Measurements from ENCODE around the gene ENPP6.
A peak's percentile ranks its signal among the peaks of the same experiment; 100 is the strongest.

The ENPP6 gene

GRCh38 chr4:184193556-184194525, 23.8 kb downstream of the ENPP6 start:
- DNase-seq (no peak), ATAC-seq (replicated peaks) (no peak)
- no peak overlapping the region for H3K27ac Mint-ChIP-seq
- no peak overlapping the region for H3K4me3 Mint-ChIP-seq
- H3K9me3 Mint-ChIP-seq, result no peaks in the 10 kb centered on the region
- H3K4me1 Mint-ChIP-seq (ENCODE audit: low read depth in 2 of 2), result peaks cover 0 to 1% of the 10 kb centered on the region in 2 donors
- peaks cover 3% of the 10 kb centered on the region for H3K36me3 Mint-ChIP-seq (ENCODE audit: insufficient read depth)
- H3K27me3 Mint-ChIP-seq, result peaks cover 25 to 29% of the 10 kb centered on the region in 2 donors

- no peak for DNase-seq
- ATAC-seq (replicated peaks), result no peak
- Mint-ChIP-seq H3K4me3 (no peak overlapping the region), H3K9me3 (no peaks in the 10 kb centered on the region), H3K4me1 (ENCODE audit: low read depth in 2 of 2) (peaks cover 0 to 1% of the 10 kb centered on the region in 2 donors), H3K27me3 (peaks cover 25 to 29% of the 10 kb centered on the region in 2 donors), H3K27ac (no peak overlapping the region), H3K36me3 (ENCODE audit: insufficient read depth) (peaks cover 3% of the 10 kb centered on the region)
These were observed 24.7 kb downstream of the ENPP6 start for GRCh38 chr4:184192933-184193332.

- no peak overlapping the region for H3K27ac Mint-ChIP-seq
- DNase-seq (no peak), ATAC-seq (replicated peaks) (no peak)
- H3K9me3 Mint-ChIP-seq, result no peaks in the 10 kb centered on the region
- peaks cover 3% of the 10 kb centered on the region for H3K36me3 Mint-ChIP-seq (ENCODE audit: insufficient read depth)
- H3K27me3 Mint-ChIP-seq, result peaks cover 21 to 22% of the 10 kb centered on the region in 2 donors
- H3K4me3 Mint-ChIP-seq, result no peak overlapping the region
- peaks cover 0 to 1% of the 10 kb centered on the region in 2 donors for H3K4me1 Mint-ChIP-seq (ENCODE audit: low read depth in 2 of 2)
These were observed 26.4 kb downstream of the ENPP6 start for GRCh38 chr4:184191267-184191666.

GRCh38 chr4:184190711-184191110, 27.0 kb downstream of the ENPP6 start:
- H3K36me3 Mint-ChIP-seq (ENCODE audit: insufficient read depth), result peaks cover 3% of the 10 kb centered on the region
- no peak overlapping the region for H3K27ac Mint-ChIP-seq
- no peak overlapping the region for H3K4me3 Mint-ChIP-seq
- no peaks in the 10 kb centered on the region for H3K9me3 Mint-ChIP-seq
- H3K4me1 Mint-ChIP-seq (ENCODE audit: low read depth in 2 of 2), result peaks cover 0 to 1% of the 10 kb centered on the region in 2 donors
- H3K27me3 Mint-ChIP-seq, result peaks cover 16 to 18% of the 10 kb centered on the region in 2 donors
- ATAC-seq (replicated peaks), result no peak
- no peak for DNase-seq

GRCh38 chr4:184189966-184190365, 27.7 kb downstream of the ENPP6 start:
- Mint-ChIP-seq H3K4me1 (ENCODE audit: low read depth in 2 of 2) (no peaks in the 10 kb centered on the region), H3K27me3 (peaks cover 13 to 15% of the 10 kb centered on the region in 2 donors), H3K36me3 (ENCODE audit: insufficient read depth) (peaks cover 3% of the 10 kb centered on the region), H3K27ac (no peak overlapping the region), H3K9me3 (no peaks in the 10 kb centered on the region), H3K4me3 (no peak overlapping the region)
- no peak for ATAC-seq (replicated peaks)
- no peak for DNase-seq

GRCh38 chr4:184188443-184189400, 29.0 kb downstream of the ENPP6 start:
- Mint-ChIP-seq H3K4me1 (ENCODE audit: low read depth in 2 of 2) (no peaks in the 10 kb centered on the region), H3K27me3 (peaks cover 15 to 20% of the 10 kb centered on the region in 2 donors), H3K27ac (no peak overlapping the region), H3K36me3 (ENCODE audit: insufficient read depth) (no peaks in the 10 kb centered on the region), H3K4me3 (no peak overlapping the region), H3K9me3 (no peaks in the 10 kb centered on the region)
- no peak for ATAC-seq (replicated peaks)
- DNase-seq, result no peak

DNA sequence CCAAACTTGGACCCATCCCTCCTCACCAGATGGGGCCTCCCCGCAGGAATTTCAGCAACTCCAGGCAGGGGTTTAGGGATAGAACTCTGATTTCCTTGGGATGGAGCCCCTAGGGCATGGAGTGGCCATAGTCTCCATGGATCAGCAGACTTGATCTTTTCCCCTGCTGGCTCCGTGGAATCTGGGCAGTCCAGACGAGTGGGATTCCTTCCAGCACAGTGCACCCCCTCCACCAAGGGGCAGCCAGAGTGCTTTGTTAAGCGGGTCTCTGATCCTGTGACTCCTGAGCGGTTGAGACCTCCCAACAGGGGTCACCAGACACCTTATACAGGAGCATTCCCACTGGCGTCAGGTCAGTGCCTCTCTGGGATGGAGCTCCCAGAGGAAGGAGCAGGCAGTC, 40.4 kb downstream of the ENPP6 start:
- Mint-ChIP-seq H3K4me1 (ENCODE audit: low read depth in 2 of 2) (no peaks in the 10 kb centered on the region), H3K9me3 (peaks cover 7 to 15% of the 10 kb centered on the region in 2 donors), H3K4me3 (no peak overlapping the region), H3K36me3 (ENCODE audit: insufficient read depth) (peaks cover under 1% of the 10 kb centered on the region), H3K27ac (no peak overlapping the region), H3K27me3 (peaks cover 71 to 87% of the 10 kb centered on the region in 2 donors)
- ATAC-seq (replicated peaks) (no peak), DNase-seq (no peak)

DNA sequence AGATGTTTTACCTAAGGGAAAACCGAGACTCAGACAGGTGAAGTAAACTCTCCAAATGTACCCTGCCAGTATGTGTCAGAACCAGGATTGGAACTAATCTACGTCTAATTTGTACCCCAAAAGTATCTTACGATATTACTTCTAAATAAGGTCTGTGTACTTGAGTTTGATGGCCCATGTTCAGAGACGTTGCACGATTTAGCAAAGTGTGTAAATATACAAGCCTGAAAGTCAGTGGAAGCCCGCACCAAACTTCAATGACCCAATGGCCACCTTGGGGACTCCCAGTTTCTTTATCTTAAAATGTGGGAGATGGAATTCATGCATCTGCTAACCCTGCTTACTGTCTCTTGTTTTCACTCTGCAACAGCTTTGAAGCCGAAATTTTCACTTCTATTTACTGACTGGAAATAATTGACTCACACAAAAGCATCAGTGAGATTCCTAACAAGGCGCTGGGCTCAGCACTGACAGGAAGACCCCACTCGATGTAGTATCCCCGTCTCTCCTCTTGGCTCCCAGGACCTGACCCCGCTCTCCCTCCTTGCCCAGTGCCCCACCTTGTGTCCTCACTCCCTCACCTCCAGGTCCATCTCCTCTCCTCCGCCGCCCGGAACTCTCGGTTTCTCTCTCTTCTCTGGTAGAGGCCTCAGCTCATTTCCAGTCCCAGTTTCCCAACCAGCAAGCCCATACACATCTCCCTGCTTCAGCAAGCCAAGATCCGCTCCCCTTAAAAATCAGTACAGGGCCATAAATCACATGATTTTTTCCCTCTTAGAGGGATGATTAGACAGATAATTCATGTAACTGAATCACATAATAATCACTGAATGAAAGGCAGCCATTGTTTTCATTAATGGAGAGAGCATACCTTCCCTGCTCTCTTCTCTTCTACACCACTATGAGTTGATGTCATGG, 42.8 kb downstream of the ENPP6 start:
- DNase-seq (no peak), ATAC-seq (replicated peaks) (no peak)
- Mint-ChIP-seq H3K4me1 (ENCODE audit: low read depth in 2 of 2) (no peaks in the 10 kb centered on the region), H3K27me3 (peaks cover 76 to 92% of the 10 kb centered on the region in 2 donors), H3K36me3 (ENCODE audit: insufficient read depth) (peaks cover 7% of the 10 kb centered on the region), H3K27ac (no peak overlapping the region), H3K9me3 (peaks cover 5 to 11% of the 10 kb centered on the region in 2 donors), H3K4me3 (no peak overlapping the region)

DNA sequence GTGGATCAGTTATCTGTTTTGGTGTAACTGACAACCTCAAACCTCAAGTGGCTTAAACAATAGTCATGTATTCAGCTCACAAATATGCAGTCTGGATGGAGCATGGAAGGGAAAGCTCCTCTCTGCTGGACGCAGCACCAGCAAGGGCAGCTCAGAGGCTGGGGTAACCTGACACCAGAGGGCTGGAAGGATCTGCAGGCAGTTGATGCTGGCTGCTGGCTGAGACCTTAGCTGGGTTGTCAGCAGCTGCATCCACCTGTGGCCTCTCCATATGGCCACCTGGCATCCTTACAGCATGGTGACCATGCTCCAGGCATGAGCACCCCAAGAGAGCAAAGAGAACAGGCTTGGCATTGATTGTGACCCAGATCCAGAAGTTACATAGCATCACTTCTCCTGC, 46.7 kb downstream of the ENPP6 start:
- H3K4me3 Mint-ChIP-seq, result no peak overlapping the region
- H3K27me3 Mint-ChIP-seq, result peaks cover 76 to 95% of the 10 kb centered on the region in 2 donors
- no peaks in the 10 kb centered on the region for H3K9me3 Mint-ChIP-seq
- peaks cover 2 to 3% of the 10 kb centered on the region in 2 donors for H3K4me1 Mint-ChIP-seq (ENCODE audit: low read depth in 2 of 2)
- peaks cover 8% of the 10 kb centered on the region for H3K36me3 Mint-ChIP-seq (ENCODE audit: insufficient read depth)
- no peak for ATAC-seq (replicated peaks)
- no peak overlapping the region for H3K27ac Mint-ChIP-seq
- DNase-seq, result no peak

GRCh38 chr4:184169225-184169867, 48.3 kb downstream of the ENPP6 start:
- peaks cover 8% of the 10 kb centered on the region for H3K36me3 Mint-ChIP-seq (ENCODE audit: insufficient read depth)
- no peak for ATAC-seq (replicated peaks)
- H3K27me3 Mint-ChIP-seq, result peaks cover 76 to 93% of the 10 kb centered on the region in 2 donors
- H3K9me3 Mint-ChIP-seq, result no peaks in the 10 kb centered on the region
- H3K27ac Mint-ChIP-seq, result no peak overlapping the region
- H3K4me3 Mint-ChIP-seq, result no peak overlapping the region
- peaks cover 2 to 3% of the 10 kb centered on the region in 2 donors for H3K4me1 Mint-ChIP-seq (ENCODE audit: low read depth in 2 of 2)
- no peak for DNase-seq

- ATAC-seq (replicated peaks), result peak; percentile 78
- Mint-ChIP-seq H3K27ac (no peak overlapping the region), H3K9me3 (no peaks in the 10 kb centered on the region), H3K4me1 (ENCODE audit: low read depth in 2 of 2) (peaks cover 2 to 3% of the 10 kb centered on the region in 2 donors), H3K36me3 (ENCODE audit: insufficient read depth) (peaks cover 8% of the 10 kb centered on the region), H3K4me3 (no peak overlapping the region), H3K27me3 (peaks cover 75 to 95% of the 10 kb centered on the region in 2 donors)
- DNase-seq, result peak; percentile 23 to 28 (median 28)
These were observed 49.2 kb downstream of the ENPP6 start for GRCh38 chr4:184168406-184169019.

DNA sequence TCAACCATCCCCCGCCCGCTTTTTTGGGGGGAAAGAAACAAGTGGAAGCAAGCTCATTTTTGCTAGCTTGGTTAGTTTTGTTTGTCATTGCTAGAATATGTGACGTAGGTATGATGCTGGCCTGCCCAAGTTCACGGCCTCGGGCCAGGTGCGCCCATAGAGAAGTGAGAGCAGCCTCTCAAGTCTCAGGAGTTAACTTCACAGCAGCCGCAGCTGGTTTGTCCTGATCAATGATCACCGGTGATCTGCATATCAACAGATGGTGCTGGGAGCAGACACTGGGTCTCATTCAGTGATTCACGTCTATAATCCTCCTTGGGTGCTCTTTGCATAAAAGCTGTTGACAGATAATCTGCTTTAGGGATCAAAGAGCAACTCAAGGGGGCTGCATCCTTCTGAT, 50.1 kb downstream of the ENPP6 start:
- Mint-ChIP-seq H3K27ac (no peak overlapping the region), H3K27me3 (peaks cover 71 to 95% of the 10 kb centered on the region in 2 donors)
- no peak for DNase-seq

More for the DNA sequence above, 50.1 kb downstream of the ENPP6 start:
- no peak overlapping the region for H3K4me3 Mint-ChIP-seq
- peaks cover 8% of the 10 kb centered on the region for H3K36me3 Mint-ChIP-seq (ENCODE audit: insufficient read depth)
- H3K9me3 Mint-ChIP-seq, result no peaks in the 10 kb centered on the region
- ATAC-seq (replicated peaks), result no peak
- H3K4me1 Mint-ChIP-seq (ENCODE audit: low read depth in 2 of 2), result peaks cover 2 to 3% of the 10 kb centered on the region in 2 donors
